ENCODE data around the gene KLHL34.

Gene KLHL34

GRCh38 chrX:21645886-21646285 is 12.2 kb downstream of the KLHL34 start:
- no peak for DNase-seq

- no peak for DNase-seq
Observed at GRCh38 chrX:21645431-21645830, 12.7 kb downstream of the KLHL34 start.

- no peak for DNase-seq
Observed at GRCh38 chrX:21639775-21640174, 18.4 kb downstream of the KLHL34 start.

GRCh38 chrX:21638311-21638710 is 19.8 kb downstream of the KLHL34 start:
- DNase-seq: no peak

- DNase-seq: no peak
Observed at GRCh38 chrX:21632027-21632426, 26.1 kb downstream of the KLHL34 start.

GRCh38 chrX:21623778-21624501 is 34.2 kb downstream of the KLHL34 start:
- no peak for DNase-seq

- no peak for DNase-seq
Observed at GRCh38 chrX:21620234-21620633, 37.9 kb downstream of the KLHL34 start.

- DNase-seq: no peak
Observed at GRCh38 chrX:21616386-21616785, 41.7 kb downstream of the KLHL34 start.

- DNase-seq: no peak
Observed at GRCh38 chrX:21612154-21612553, 46.0 kb downstream of the KLHL34 start.

GRCh38 chrX:21610168-21610567 is 48.0 kb downstream of the KLHL34 start:
- no peak for DNase-seq

- no peak for DNase-seq
Observed at GRCh38 chrX:21606002-21606401, 52.1 kb downstream of the KLHL34 start.
